HepG2 (cell line): Measurements from ENCODE around the gene HSPB9. TPM values are rescaled to one million over a fixed set of nuclear protein-coding genes. Genes with fewer than 3 reads are reported as not detected.
A peak's percentile ranks its signal among the peaks of the same experiment; 100 is the strongest.

ENCODE experiments used
- ATAC-seq: fragments of 200-7000 bp; cut with Tn5 transposase; 3 replicates; pipeline ENCODE4 v1.9.1; 2020; ENCODE audit warnings: mild to moderate bottlenecking, moderate library complexity
- BruUV-seq: library from RNA; stranded (reverse); fragments of 400-500 nt; replicated peaks from 2 replicates; lab custom pipeline; 2021; lab: Mats Ljungman, UMichigan
- CTCF ChIA-PET: fragments of 300-600 bp; formaldehyde crosslinking; extraction: SDS; loops from one replicate; lab custom pipeline; 2021; ENCODE audit warnings: low total read pairs, inconsistent platforms, low intra/inter-chr PET ratio; lab: Yijun Ruan, JAX
- POLR2A ChIA-PET: fragments of 350-600 bp; sonication (Branson Sonifier 250); formaldehyde crosslinking; loops from one replicate; lab custom pipeline; 2020; ENCODE audit warnings: antibody characterized with exemption, inconsistent platforms; lab: Yijun Ruan, JAX
- DNase-seq: peaks from one replicate; pipeline ENCODE4 v3.0.0-alpha.2; 2015; ENCODE audit warnings: low spot score
- FAIRE-seq: peaks from 3 replicates; lab custom pipeline; 2011; peaks lifted over from hg19 to GRCh38; lab: Jason Lieb, UNC
- H2AFZ ChIP-seq: one replicate; pipeline ENCODE4 v1.6.1; 2011; ENCODE audit warnings: low read length, inconsistent platforms
- H3K27ac ChIP-seq: fragments of 300-600 bp; 3 replicates; pipeline ENCODE4 v1.8.0; 2011; ENCODE audit warnings: mixed run types, mild to moderate bottlenecking, mixed read lengths, low read length, inconsistent platforms; ENCODE audit not compliant: insufficient read depth; ENCODE audit errors: extremely low read length
- H3K27me3 ChIP-seq, 2 experiments: fragments of 200-600 bp in 1 of 2; 2 replicates in 1 of 2; 3 replicates in 1 of 2; pipeline versions ENCODE4 v1.6.0 to v1.8.0; 2011; ENCODE audit warnings: low read length in 2 of 2, mild to moderate bottlenecking in 2 of 2, moderate library complexity in 2 of 2, inconsistent platforms in 1 of 2; ENCODE audit not compliant: insufficient read depth in 2 of 2, control insufficient read depth in 1 of 2
- H3K36me3 ChIP-seq, 2 experiments: fragments of 200-600 bp in 1 of 2; replicated peaks in 1 of 2; 2 replicates in 1 of 2; 3 replicates in 1 of 2; pipeline versions ENCODE4 v1.5.1 to v1.8.0; 2011; ENCODE audit warnings: low read length in 2 of 2, inconsistent platforms in 1 of 2; ENCODE audit not compliant: insufficient read depth in 2 of 2, control insufficient read depth in 1 of 2
- H3K4me1 ChIP-seq: 2 replicates; pipeline ENCODE4 v1.5.1; 2012; ENCODE audit warnings: low read length, inconsistent platforms; ENCODE audit not compliant: insufficient read depth
- H3K4me2 ChIP-seq: 2 replicates; pipeline ENCODE4 v1.6.0; 2011; ENCODE audit warnings: low read depth, low read length, inconsistent platforms
- H3K4me3 ChIP-seq, 3 experiments: fragments of 200-600 bp in 1 of 3; sonication (generic), shearing (Covaris generic) in 1 of 3; replicated peaks in 1 of 3; 2 replicates each; pipeline ENCODE4 v1.5.1; 2011 to 2016; ENCODE audit warnings: low read length in 3 of 3, inconsistent platforms in 2 of 3, low read depth in 2 of 3, mild to moderate bottlenecking in 2 of 3, control low read depth in 1 of 3, mixed read lengths in 1 of 3; ENCODE audit not compliant: insufficient read depth in 1 of 3
- H3K79me2 ChIP-seq: one replicate; pipeline ENCODE4 v1.6.1; 2011; ENCODE audit warnings: low read length, inconsistent platforms; ENCODE audit not compliant: insufficient read depth
- H3K9ac ChIP-seq: 2 replicates; pipeline ENCODE4 v1.6.0; 2011; ENCODE audit warnings: mild to moderate bottlenecking, low read depth, low read length, inconsistent platforms; ENCODE audit not compliant: insufficient read depth
- H3K9me3 ChIP-seq: 2 replicates; pipeline ENCODE4 v1.5.1; 2012; ENCODE audit warnings: mild to moderate bottlenecking, low read length
- H4K20me1 ChIP-seq: 2 replicates; pipeline ENCODE4 v1.6.0; 2011; ENCODE audit warnings: inconsistent platforms, mild to moderate bottlenecking, low read length, moderate library complexity; ENCODE audit not compliant: insufficient read depth
- CSRNP1 ChIP-seq: sonication (generic); formaldehyde crosslinking; IDR thresholded peaks from 2 replicates; pipeline ENCODE4 v1.8.1; 2023; ENCODE audit warnings: mild to moderate bottlenecking, missing genetic modification reagents
- EED ChIP-seq: sonication (generic); formaldehyde crosslinking; IDR thresholded peaks from 2 replicates; pipeline ENCODE4 v1.5.0; 2020; ENCODE audit warnings: mild to moderate bottlenecking, missing genetic modification reagents
- FOXM1 ChIP-seq: sonication (generic); formaldehyde crosslinking; IDR thresholded peaks from 2 replicates; pipeline ENCODE4 v1.5.0; 2020; ENCODE audit warnings: missing genetic modification reagents
- GABPA ChIP-seq, 2 experiments: IDR thresholded peaks; 2 replicates each; pipeline ENCODE4 v1.6.1; 2011 to 2016; ENCODE audit warnings: low read depth in 2 of 2, low read length in 1 of 2, missing biosample characterization in 1 of 2, missing genetic modification characterization in 1 of 2
- GABPB1 ChIP-seq: IDR thresholded peaks from 2 replicates; pipeline ENCODE4 v1.6.1; 2016; ENCODE audit warnings: mild to moderate bottlenecking, missing genetic modification reagents, moderate library complexity, missing compliant biosample characterization
- GTF3A ChIP-seq: sonication (generic); formaldehyde crosslinking; conservative IDR thresholded peaks from 2 replicates; pipeline ENCODE4 v1.4.0; 2020; ENCODE audit warnings: mild to moderate bottlenecking, missing genetic modification reagents
- HBP1 ChIP-seq: IDR thresholded peaks from 2 replicates; pipeline ENCODE4 v1.6.1; 2016; ENCODE audit warnings: low read depth, control low read depth
- IRX3 ChIP-seq: sonication (generic); formaldehyde crosslinking; IDR thresholded peaks from 2 replicates; pipeline ENCODE4 v1.8.1; 2023; ENCODE audit warnings: mild to moderate bottlenecking, low read depth, missing genetic modification reagents, borderline replicate concordance
- KDM5B ChIP-seq: sonication (generic); formaldehyde crosslinking; IDR thresholded peaks from 2 replicates; pipeline ENCODE4 v1.4.0; 2020; ENCODE audit warnings: missing genetic modification reagents, mild to moderate bottlenecking, borderline replicate concordance
- KLF6 ChIP-seq: IDR thresholded peaks from 2 replicates; pipeline ENCODE4 v1.8.0; 2016; ENCODE audit warnings: missing biosample characterization, missing genetic modification reagents
- MTA1 ChIP-seq: sonication (generic); formaldehyde crosslinking; IDR thresholded peaks from 2 replicates; pipeline ENCODE4 v1.4.0; 2020; ENCODE audit warnings: missing genetic modification reagents, mild to moderate bottlenecking, borderline replicate concordance
- MYNN ChIP-seq: sonication (generic); formaldehyde crosslinking; IDR thresholded peaks from 2 replicates; pipeline ENCODE4 v1.4.0; 2020; ENCODE audit warnings: mild to moderate bottlenecking, low read depth, missing genetic modification reagents
- NFIB ChIP-seq: sonication (generic); formaldehyde crosslinking; IDR thresholded peaks from 2 replicates; pipeline ENCODE4 v1.9.0; 2021; ENCODE audit warnings: missing genetic modification reagents, mild to moderate bottlenecking, borderline replicate concordance
- ZBTB14 ChIP-seq: sonication (generic); formaldehyde crosslinking; IDR thresholded peaks from 2 replicates; pipeline ENCODE4 v1.4.0; 2020; ENCODE audit warnings: missing genetic modification reagents
- ZMAT3 ChIP-seq: sonication (generic); formaldehyde crosslinking; conservative IDR thresholded peaks from 2 replicates; pipeline ENCODE4 v1.7.0; 2021; ENCODE audit warnings: missing genetic modification reagents
- ZNF788 ChIP-seq: sonication (generic); formaldehyde crosslinking; IDR thresholded peaks from 2 replicates; pipeline ENCODE4 v1.5.0; 2020; ENCODE audit warnings: mild to moderate bottlenecking, missing genetic modification reagents, borderline replicate concordance
- ZNF883 ChIP-seq: sonication (generic); formaldehyde crosslinking; IDR thresholded peaks from 2 replicates; pipeline ENCODE4 v1.5.1; 2020; ENCODE audit warnings: mild to moderate bottlenecking, missing genetic modification reagents; ENCODE audit errors: not compliant biosample characterization
- WGBS: methylation state at CpG from one replicate; pipeline ENCODE4 v1.1.6; 2017; ENCODE audit warnings: low lambda C conversion rate; 5-methylcytosine and 5-hydroxymethylcytosine counted together
- in situ Hi-C: cut with HindIII; loops from 2 replicates; pipeline ENCODE4 v1.10.0; 2017; ENCODE audit warnings: low pct_unique_long_range_greater_than_20kb; ENCODE audit not compliant: extremely low pct_ligation_motif_present
- intact Hi-C: fragments of 100-400 bp; cut with micrococcal nuclease; formaldehyde crosslinking; loops from one replicate; pipeline ENCODE4 v1.10.0; 2022; ENCODE audit not compliant: unreplicated experiment
- polyA plus RNA-seq, 8 experiments: library from polyadenylated mRNA; depleted of rRNA in 3 of 8; stranded (reverse) in 7 of 8; unstranded in 1 of 8; fragments of >200 nt; fragmentation: Illumina TruSeq in 4 of 8; extraction: Trizol in 4 of 8; gene quantifications; 2 replicates each; pipeline versions ENCODE4 v1.2.1 to v1.2.3, GENCODE V29; 2011 to 2016; ENCODE audit warnings: low read depth in 4 of 8, missing spikeins in 1 of 8, mixed read lengths in 1 of 8; ENCODE audit not compliant: insufficient read depth in 1 of 8
- total RNA-seq, 5 experiments: library from RNA; depleted of rRNA; stranded (reverse); fragments of >200 nt; fragmentation: Illumina TruSeq; extraction: Trizol; gene quantifications; 2 replicates each; pipeline ENCODE4 v1.2.3, GENCODE V29; 2016; ENCODE audit warnings: low read depth in 1 of 5

HSPB9 gene
- total and polyA plus RNA-seq, 2 of the 13 experiments (the other 11 are each of a cell fraction or from before 2014, with no cell fraction given), result 0.05 to 0.24 TPM

- BruUV-seq, result no TSS peak
- ChIA-PET CTCF (no interaction called here), POLR2A (interaction anchor here (1.1 kb wide), 1 partner anchor 35 kb away, joined by 3 read pairs; the partner anchor contains the start of gene GHDC)
- H3K4me3 ChIP-seq, result peak overlapping the region in 1 of 3 experiments; percentile 27; a peak in 1 of 6 replicates
- H3K9me3 ChIP-seq, result no peaks in the 10 kb centered on the region
- ATAC-seq, result no peak
- in situ Hi-C loops, result no loop called here
- no peak overlapping the region for H2AFZ ChIP-seq
- no peak for DNase-seq
- no peaks in the 10 kb centered on the region for H3K27me3 ChIP-seq
- peak overlapping the region; percentile 45; the same call in 1 of the 2 replicates for H3K4me2 ChIP-seq
- H3K79me2 ChIP-seq, result no peaks in the 10 kb centered on the region
- intact Hi-C loops, result loop anchor here (5.0 kb wide), 1 partner anchor 38 kb away; the partner anchor contains the start of genes HSPB9 and KAT2A
- no peaks in the 10 kb centered on the region for H3K36me3 ChIP-seq
- H3K27ac ChIP-seq, result no peak overlapping the region
- no peaks in the 10 kb centered on the region for H4K20me1 ChIP-seq
- H3K9ac ChIP-seq, result peak overlapping the region; percentile 36; the same call in 1 of the 2 replicates
- WGBS, result 60% methylated on average over 13 of the region's 14 CpGs
- H3K4me1 ChIP-seq, result peaks cover 64% of the 10 kb centered on the region
- no peak for FAIRE-seq
- TF ChIP-seq GABPB1 (CRISPR knock-in tag), result peak; percentile 78
- peak; percentile 62; the same call in 1 of the 2 replicates for TF ChIP-seq MTA1 (CRISPR knock-in tag)
- no peak for TF ChIP-seq ZBTB14
- peak; percentile 16; the same call in 1 of the 2 replicates for TF ChIP-seq ZMAT3
- TF ChIP-seq ZNF883 (CRISPR knock-in tag), result no peak
- TF ChIP-seq IRX3, result no peak
- no peak for TF ChIP-seq CSRNP1
- TF ChIP-seq MYNN (CRISPR knock-in tag), result no peak
- TF ChIP-seq GABPA (IDR thresholded peaks at IDR 0.05; ENCODE audit: low read depth, low read length), result no peak
- TF ChIP-seq GABPA (CRISPR knock-in tag; IDR thresholded peaks at IDR 0.05; ENCODE audit: low read depth), result peak; percentile 23; the same call in 1 of the 2 replicates
- TF ChIP-seq KLF6, result no peak
- no peak for TF ChIP-seq NFIB (CRISPR knock-in tag)
- TF ChIP-seq HBP1 (CRISPR knock-in tag), result no peak
- TF ChIP-seq GTF3A (CRISPR knock-in tag), result no peak
- 0 out of 2 replicates have a peak, but pooled peaks have one; percentile 12 for TF ChIP-seq KDM5B (CRISPR knock-in tag)
- TF ChIP-seq FOXM1, result no peak
- 0 out of 2 replicates have a peak, but pooled peaks have one; percentile 19 for TF ChIP-seq ZNF788 (CRISPR knock-in tag)
- 0 out of 2 replicates have a peak, but pooled peaks have one; percentile 37 for TF ChIP-seq EED (CRISPR knock-in tag)
Measured at GRCh38 chr17:42159796-42160530, 37.4 kb downstream of the HSPB9 start.
